ENCODE data around the gene DENND1A. TPM values are rescaled to one million over a fixed set of nuclear protein-coding genes. Genes with fewer than 3 reads are reported as not detected.

DENND1A gene
- total and polyA plus RNA-seq, 2 experiments from 2014 or later = 13.1 to 28.7 TPM

- no peak overlapping the region for H3K27ac Mint-ChIP-seq
- no peaks in the 10 kb centered on the region for H3K79me2 ChIP-seq (replicated peaks; ENCODE audit: insufficient read depth)
- H3K27me3 Mint-ChIP-seq (ENCODE audit: insufficient read depth, low read depth, poor library complexity) = peaks cover 2% of the 10 kb centered on the region
- no peak for DNase-seq (ENCODE audit: low spot score)
- no peaks in the 10 kb centered on the region for H4K20me1 ChIP-seq (replicated peaks; ENCODE audit: insufficient read depth)
- peaks cover 4% of the 10 kb centered on the region; the same call in 1 of the 2 replicates for H3K4me1 ChIP-seq (ENCODE audit: insufficient read depth)
- no peak overlapping the region for H3K4me3 ChIP-seq
- H3K27ac ChIP-seq (ENCODE audit: low read depth) = no peak overlapping the region
- H3F3A ChIP-seq (replicated peaks; ENCODE audit: low read depth) = 0 out of 2 replicates have a peak, but pooled peaks cover 5% of the 10 kb centered on the region
- no peaks in the 10 kb centered on the region for H3K36me3 ChIP-seq (ENCODE audit: insufficient read depth)
- H3K4me2 ChIP-seq = no peak overlapping the region
- H3K4me3 Mint-ChIP-seq = no peak overlapping the region
- H3K9me2 ChIP-seq (ENCODE audit: insufficient read depth) = no peaks in the 10 kb centered on the region
- H3K9me3 Mint-ChIP-seq = no peaks in the 10 kb centered on the region
- TF ChIP-seq ZNF462 (CRISPR knock-in tag; IDR thresholded peaks at IDR 0.05) (no peak), POLR2AphosphoS5 (IDR thresholded peaks at IDR 0.05; ENCODE audit: low read depth) (no peak), CREB1 (CRISPR knock-in tag; IDR thresholded peaks at IDR 0.05; ENCODE audit: low read depth) (no peak), ZNF114 (CRISPR knock-in tag; IDR thresholded peaks at IDR 0.05) (no peak)
- no peak for ATAC-seq
- no peak overlapping the region for H2AFZ ChIP-seq
- H3K4me1 Mint-ChIP-seq = peaks cover 18% of the 10 kb centered on the region
- no peaks in the 10 kb centered on the region for H3K27me3 ChIP-seq (ENCODE audit: insufficient read depth)
- no peaks in the 10 kb centered on the region for H3K36me3 Mint-ChIP-seq (ENCODE audit: low read depth)
Observed at GRCh38 chr9:123952641-123953495, 22.9 kb upstream of the DENND1A start.

GRCh38 chr9:123948286-123948685 lies 18.4 kb upstream of the DENND1A start:
- H3K4me3 Mint-ChIP-seq = no peak overlapping the region
- Histone ChIP-seq H3K79me2 (replicated peaks; ENCODE audit: insufficient read depth) (no peaks in the 10 kb centered on the region), H3K27ac (ENCODE audit: low read depth) (no peak overlapping the region), H3K4me1 (ENCODE audit: insufficient read depth) (no peaks in the 10 kb centered on the region), H3F3A (replicated peaks; ENCODE audit: low read depth) (no peaks in the 10 kb centered on the region), H2AFZ (no peak overlapping the region), H3K36me3 (ENCODE audit: insufficient read depth) (no peaks in the 10 kb centered on the region), H3K4me3 (no peak overlapping the region), H3K27me3 (ENCODE audit: insufficient read depth) (no peaks in the 10 kb centered on the region), H3K4me2 (no peak overlapping the region), H4K20me1 (replicated peaks; ENCODE audit: insufficient read depth) (no peaks in the 10 kb centered on the region), H3K9me2 (ENCODE audit: insufficient read depth) (no peaks in the 10 kb centered on the region)
- H3K27me3 Mint-ChIP-seq (ENCODE audit: insufficient read depth, low read depth, poor library complexity) = peaks cover 1% of the 10 kb centered on the region
- DNase-seq (ENCODE audit: low spot score) = no peak
- no peak for ATAC-seq
- no peaks in the 10 kb centered on the region for H3K36me3 Mint-ChIP-seq (ENCODE audit: low read depth)
- no peak overlapping the region for H3K27ac Mint-ChIP-seq
- peaks cover 5% of the 10 kb centered on the region; the same call in 2 of the 3 replicates for H3K4me1 Mint-ChIP-seq
- no peaks in the 10 kb centered on the region for H3K9me3 Mint-ChIP-seq
- TF ChIP-seq NANOG (IDR thresholded peaks at IDR 0.05; ENCODE audit: borderline replicate concordance) = no peak
- no peak for TF ChIP-seq STAT1 (IDR thresholded peaks at IDR 0.05; ENCODE audit: unreplicated experiment)
- TF ChIP-seq CREB1 (CRISPR knock-in tag; IDR thresholded peaks at IDR 0.05; ENCODE audit: low read depth) = no peak
- no peak for TF ChIP-seq ZNF114 (CRISPR knock-in tag; IDR thresholded peaks at IDR 0.05)
- TF ChIP-seq ETS1 (IDR thresholded peaks at IDR 0.05) = no peak
- TF ChIP-seq EZH2phosphoT487 (IDR thresholded peaks at IDR 0.05; ENCODE audit: unreplicated experiment) = no peak
- no peak for TF ChIP-seq JUNB (IDR thresholded peaks at IDR 0.05; ENCODE audit: unreplicated experiment)
- no peak for TF ChIP-seq REST (IDR thresholded peaks at IDR 0.05; ENCODE audit: unreplicated experiment)
